Measurements from ENCODE around the gene MB. TPM values are rescaled to one million over a fixed set of nuclear protein-coding genes. Genes with fewer than 3 reads are reported as not detected.

MB gene
- total and polyA plus RNA-seq, 2 donors from 2014 or later, result 0.84 TPM; not detected in 1

DNA sequence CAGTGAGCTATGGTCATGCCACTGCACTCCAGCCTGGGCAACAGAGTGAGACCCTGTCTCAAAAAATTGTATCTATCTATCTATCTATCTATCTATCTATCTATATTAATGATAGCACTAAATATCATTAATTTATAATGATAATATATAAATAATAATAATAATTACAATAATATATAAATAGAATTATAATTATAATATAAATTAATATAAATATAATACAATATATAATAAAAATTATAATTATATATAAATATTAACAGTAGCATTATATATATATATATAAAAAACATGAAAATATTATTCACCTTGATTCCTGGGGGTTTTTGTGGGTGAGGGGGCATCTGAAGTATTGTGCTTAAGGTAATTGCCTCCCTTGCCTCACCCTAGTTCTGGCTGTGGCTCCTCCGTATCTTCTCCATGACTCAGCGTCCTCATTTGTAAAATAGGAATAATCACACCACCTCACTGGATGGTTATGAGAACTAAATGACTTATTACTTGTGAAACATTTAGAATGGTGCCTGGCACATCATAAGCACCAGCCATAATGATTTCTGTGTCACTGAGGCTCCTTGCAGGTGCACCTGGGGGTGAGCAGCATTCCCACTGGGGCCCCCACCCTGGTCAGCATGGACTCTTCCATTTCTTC lies 57.6 kb downstream of the MB start:
- Histone ChIP-seq H3K27me3 (ENCODE audit: control insufficient read depth, insufficient read depth, low read length) (no peaks in the 10 kb centered on the region), H3K4me3 (ENCODE audit: low read length in 3 of 3) (no peak overlapping the region), H3K27ac (ENCODE audit: low read depth in 2 of 2, low read length in 2 of 2) (no peak overlapping the region), H3K9me3 (ENCODE audit: control insufficient read depth in 2 of 3, insufficient read depth in 1 of 3, low read length in 3 of 3) (no peaks in the 10 kb centered on the region), H3K4me1 (ENCODE audit: control insufficient read depth in 2 of 3, insufficient read depth in 2 of 3, low read depth in 1 of 3, low read length in 3 of 3) (no peaks in the 10 kb centered on the region), H3K36me3 (ENCODE audit: control insufficient read depth in 2 of 3, insufficient read depth in 3 of 3, low read length in 3 of 3) (no peaks in the 10 kb centered on the region), H3K9ac (ENCODE audit: low read length in 3 of 3) (no peak overlapping the region)
- intact Hi-C loops (cut with DNase I), result no loop called here
- FAIRE-seq (no peak), DNase-seq (no peak)
- TF ChIP-seq, protein P1, sequence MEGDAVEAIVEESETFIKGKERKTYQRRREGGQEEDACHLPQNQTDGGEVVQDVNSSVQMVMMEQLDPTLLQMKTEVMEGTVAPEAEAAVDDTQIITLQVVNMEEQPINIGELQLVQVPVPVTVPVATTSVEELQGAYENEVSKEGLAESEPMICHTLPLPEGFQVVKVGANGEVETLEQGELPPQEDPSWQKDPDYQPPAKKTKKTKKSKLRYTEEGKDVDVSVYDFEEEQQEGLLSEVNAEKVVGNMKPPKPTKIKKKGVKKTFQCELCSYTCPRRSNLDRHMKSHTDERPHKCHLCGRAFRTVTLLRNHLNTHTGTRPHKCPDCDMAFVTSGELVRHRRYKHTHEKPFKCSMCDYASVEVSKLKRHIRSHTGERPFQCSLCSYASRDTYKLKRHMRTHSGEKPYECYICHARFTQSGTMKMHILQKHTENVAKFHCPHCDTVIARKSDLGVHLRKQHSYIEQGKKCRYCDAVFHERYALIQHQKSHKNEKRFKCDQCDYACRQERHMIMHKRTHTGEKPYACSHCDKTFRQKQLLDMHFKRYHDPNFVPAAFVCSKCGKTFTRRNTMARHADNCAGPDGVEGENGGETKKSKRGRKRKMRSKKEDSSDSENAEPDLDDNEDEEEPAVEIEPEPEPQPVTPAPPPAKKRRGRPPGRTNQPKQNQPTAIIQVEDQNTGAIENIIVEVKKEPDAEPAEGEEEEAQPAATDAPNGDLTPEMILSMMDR (IDR thresholded peaks at IDR 0.05; ENCODE audit: borderline replicate concordance, extremely low read depth, insufficient read depth), result no peak

GRCh38 chr22:35558719-35559118 lies 58.4 kb downstream of the MB start:
- no peaks in the 10 kb centered on the region for H3K4me1 ChIP-seq (ENCODE audit: control insufficient read depth in 2 of 3, insufficient read depth in 2 of 3, low read depth in 1 of 3, low read length in 3 of 3)
- no peaks in the 10 kb centered on the region for H3K9me3 ChIP-seq (ENCODE audit: control insufficient read depth in 2 of 3, insufficient read depth in 1 of 3, low read length in 3 of 3)
- no peak overlapping the region for H3K27ac ChIP-seq (ENCODE audit: low read depth in 2 of 2, low read length in 2 of 2)
- intact Hi-C loops (cut with DNase I), result no loop called here
- no peaks in the 10 kb centered on the region for H3K27me3 ChIP-seq (ENCODE audit: control insufficient read depth, insufficient read depth, low read length)
- no peak overlapping the region for H3K9ac ChIP-seq (ENCODE audit: low read length in 3 of 3)
- TF ChIP-seq, protein P1 (IDR thresholded peaks at IDR 0.05; ENCODE audit: borderline replicate concordance, extremely low read depth, insufficient read depth), result no peak
- H3K4me3 ChIP-seq (ENCODE audit: low read length in 3 of 3), result no peak overlapping the region
- FAIRE-seq (no peak), DNase-seq (no peak)
- no peaks in the 10 kb centered on the region for H3K36me3 ChIP-seq (ENCODE audit: control insufficient read depth in 2 of 3, insufficient read depth in 3 of 3, low read length in 3 of 3)

DNA sequence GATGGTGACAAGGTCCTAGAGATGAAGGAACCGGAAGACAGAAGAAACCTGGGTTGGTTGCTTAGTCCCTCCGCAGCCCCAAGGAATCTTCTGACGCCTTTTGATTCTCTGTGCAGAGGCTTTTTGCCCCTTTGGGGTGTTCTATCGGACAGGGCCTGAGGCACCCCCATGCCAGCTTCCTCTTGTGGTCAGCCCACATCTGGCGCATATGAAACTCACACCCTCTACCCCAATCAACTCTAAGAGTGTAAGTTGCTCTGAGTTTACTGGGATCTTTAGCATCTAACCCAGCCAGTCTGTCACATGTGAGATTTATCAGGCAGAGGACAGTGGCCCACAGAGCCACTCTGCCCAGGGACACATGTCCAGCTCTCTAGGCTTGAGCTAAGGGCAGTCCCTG lies 59.1 kb downstream of the MB start:
- Histone ChIP-seq H3K27me3 (ENCODE audit: control insufficient read depth, insufficient read depth, low read length) (no peaks in the 10 kb centered on the region), H3K27ac (ENCODE audit: low read depth in 2 of 2, low read length in 2 of 2) (no peak overlapping the region), H3K36me3 (ENCODE audit: control insufficient read depth in 2 of 3, insufficient read depth in 3 of 3, low read length in 3 of 3) (no peaks in the 10 kb centered on the region), H3K4me1 (ENCODE audit: control insufficient read depth in 2 of 3, insufficient read depth in 2 of 3, low read depth in 1 of 3, low read length in 3 of 3) (no peaks in the 10 kb centered on the region), H3K9me3 (ENCODE audit: control insufficient read depth in 2 of 3, insufficient read depth in 1 of 3, low read length in 3 of 3) (no peaks in the 10 kb centered on the region), H3K9ac (ENCODE audit: low read length in 3 of 3) (no peak overlapping the region), H3K4me3 (ENCODE audit: low read length in 3 of 3) (no peak overlapping the region)
- intact Hi-C loops (cut with DNase I), result no loop called here
- FAIRE-seq, result no peak
- no peak for DNase-seq
- TF ChIP-seq, protein P1 (IDR thresholded peaks at IDR 0.05; ENCODE audit: borderline replicate concordance, extremely low read depth, insufficient read depth), result no peak

Other genes starting within 250 kb of the MB start
- gene HMOX1, start 236.2 kb downstream of the MB start, total RNA-seq, result 37.7 TPM
- gene HMOX1, start 236.2 kb downstream of the MB start, polyA plus RNA-seq (ENCODE audit: insufficient read depth, low read depth, low replicate concordance), result 234 TPM
- gene MCM5, start 217.2 kb downstream of the MB start, total RNA-seq, result 26.4 TPM
- 10.2 TPM for gene MCM5, start 217.2 kb downstream of the MB start, polyA plus RNA-seq (ENCODE audit: insufficient read depth, low read depth, low replicate concordance)
- 3.4 TPM for gene RASD2, start 76.5 kb downstream of the MB start, total RNA-seq
- 1.1 TPM for gene RASD2, start 76.5 kb downstream of the MB start, polyA plus RNA-seq (ENCODE audit: insufficient read depth, low read depth, low replicate concordance)
- 30.2 TPM for gene APOL6, start 31.1 kb upstream of the MB start, total RNA-seq
- 5.5 TPM for gene APOL6, start 31.1 kb upstream of the MB start, polyA plus RNA-seq (ENCODE audit: insufficient read depth, low read depth, low replicate concordance)
- not detected for gene APOL5, start 100.5 kb upstream of the MB start, total RNA-seq
- gene APOL5, start 100.5 kb upstream of the MB start, polyA plus RNA-seq (ENCODE audit: insufficient read depth, low read depth, low replicate concordance), result not detected